Activated B cell treated with CpG ODN at 0.5 μM for 24 hours (primary cell): ENCODE data around the gene PHF13. TPM values are rescaled to one million over a fixed set of nuclear protein-coding genes. Genes with fewer than 3 reads are reported as not detected.

ENCODE experiments used
- ATAC-seq: fragments of 200-7000 bp; cut with Tn5 transposase; one replicate; pipeline ENCODE4 v1.10.0; 2021; ENCODE audit warnings: low read depth, mild to moderate bottlenecking, moderate library complexity
- CTCF ChIA-PET: fragments of 350-600 bp; sonication (Branson Sonifier 250); formaldehyde crosslinking; loops from one replicate; lab custom pipeline; 2021; ENCODE audit warnings: antibody characterized with exemption; lab: Charles Lee
- POLR2A ChIA-PET: fragments of 350-600 bp; sonication (Branson Sonifier 250); formaldehyde crosslinking; loops from one replicate; lab custom pipeline; 2021; ENCODE audit warnings: antibody characterized with exemption; lab: Charles Lee
- DNase-seq: peaks from one replicate; pipeline ENCODE4 v3.0.0; 2022
- H3K27ac Mint-ChIP-seq: one replicate; pipeline ENCODE4 v1.8.0; 2020; ENCODE audit warnings: mixed read lengths
- H3K27me3 Mint-ChIP-seq: one replicate; pipeline ENCODE4 v1.8.0; 2021; ENCODE audit warnings: mixed read lengths
- H3K36me3 Mint-ChIP-seq: one replicate; pipeline ENCODE4 v1.8.0; 2021; ENCODE audit warnings: low read depth, mixed read lengths
- H3K4me1 Mint-ChIP-seq: one replicate; pipeline ENCODE4 v1.8.0; 2021; ENCODE audit warnings: mixed read lengths
- H3K4me3 Mint-ChIP-seq: one replicate; pipeline ENCODE4 v1.8.0; 2020; ENCODE audit warnings: mild to moderate bottlenecking, mixed read lengths
- H3K9me3 Mint-ChIP-seq: one replicate; pipeline ENCODE4 v1.8.0; 2020; ENCODE audit warnings: mixed read lengths
- intact Hi-C: fragments of 100-400 bp; cut with micrococcal nuclease; formaldehyde crosslinking; loops from one replicate; pipeline ENCODE4 v1.15.1; 2024
- total RNA-seq: library from RNA; stranded (reverse); gene quantifications from 2 replicates; pipeline ENCODE4 v1.2.3, GENCODE V29; 2022
- TF ChIP-seq, protein P1 (sequence below): fragments of 200-600 bp; IDR thresholded peaks from one replicate; pipeline ENCODE4 v1.8.0; 2022; ENCODE audit warnings: antibody characterized with exemption, mild to moderate bottlenecking

The PHF13 gene
- total RNA-seq, 1 donor from 2014 or later: 6.1 TPM

- no peak for DNase-seq
- Mint-ChIP-seq H3K27ac (no peak overlapping the region), H3K4me3 (no peak overlapping the region), H3K9me3 (no peaks in the 10 kb centered on the region), H3K4me1 (peaks cover 25% of the 10 kb centered on the region), H3K27me3 (no peaks in the 10 kb centered on the region), H3K36me3 (peaks cover 61% of the 10 kb centered on the region)
- POLR2A ChIA-PET: no interaction called here
- ATAC-seq: no peak
- CTCF ChIA-PET: no interaction called here
- intact Hi-C loops: no loop called here
- TF ChIP-seq, protein P1, sequence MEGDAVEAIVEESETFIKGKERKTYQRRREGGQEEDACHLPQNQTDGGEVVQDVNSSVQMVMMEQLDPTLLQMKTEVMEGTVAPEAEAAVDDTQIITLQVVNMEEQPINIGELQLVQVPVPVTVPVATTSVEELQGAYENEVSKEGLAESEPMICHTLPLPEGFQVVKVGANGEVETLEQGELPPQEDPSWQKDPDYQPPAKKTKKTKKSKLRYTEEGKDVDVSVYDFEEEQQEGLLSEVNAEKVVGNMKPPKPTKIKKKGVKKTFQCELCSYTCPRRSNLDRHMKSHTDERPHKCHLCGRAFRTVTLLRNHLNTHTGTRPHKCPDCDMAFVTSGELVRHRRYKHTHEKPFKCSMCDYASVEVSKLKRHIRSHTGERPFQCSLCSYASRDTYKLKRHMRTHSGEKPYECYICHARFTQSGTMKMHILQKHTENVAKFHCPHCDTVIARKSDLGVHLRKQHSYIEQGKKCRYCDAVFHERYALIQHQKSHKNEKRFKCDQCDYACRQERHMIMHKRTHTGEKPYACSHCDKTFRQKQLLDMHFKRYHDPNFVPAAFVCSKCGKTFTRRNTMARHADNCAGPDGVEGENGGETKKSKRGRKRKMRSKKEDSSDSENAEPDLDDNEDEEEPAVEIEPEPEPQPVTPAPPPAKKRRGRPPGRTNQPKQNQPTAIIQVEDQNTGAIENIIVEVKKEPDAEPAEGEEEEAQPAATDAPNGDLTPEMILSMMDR: no peak
Measured at GRCh38 chr1:6594977-6595740, 18.4 kb upstream of the PHF13 start.

- Mint-ChIP-seq H3K27me3 (no peaks in the 10 kb centered on the region), H3K36me3 (peaks cover 55% of the 10 kb centered on the region), H3K4me3 (no peak overlapping the region), H3K4me1 (peaks cover 30% of the 10 kb centered on the region), H3K27ac (no peak overlapping the region), H3K9me3 (no peaks in the 10 kb centered on the region)
- ChIA-PET POLR2A (no interaction called here), CTCF (no interaction called here)
- no peak for DNase-seq
- TF ChIP-seq, protein P1: no peak
- ATAC-seq: no peak
- intact Hi-C loops: no loop called here
Measured at GRCh38 chr1:6596351-6596750, 17.2 kb upstream of the PHF13 start.

GRCh38 chr1:6596886-6597776 is 16.4 kb upstream of the PHF13 start:
- intact Hi-C loops: no loop called here
- TF ChIP-seq, protein P1: no peak
- CTCF ChIA-PET: no interaction called here
- DNase-seq (no peak), ATAC-seq (no peak)
- no peaks in the 10 kb centered on the region for H3K27me3 Mint-ChIP-seq
- H3K27ac Mint-ChIP-seq: no peak overlapping the region
- H3K4me3 Mint-ChIP-seq: no peak overlapping the region
- no peaks in the 10 kb centered on the region for H3K9me3 Mint-ChIP-seq
- peaks cover 32% of the 10 kb centered on the region for H3K4me1 Mint-ChIP-seq
- H3K36me3 Mint-ChIP-seq: peaks cover 55% of the 10 kb centered on the region
- POLR2A ChIA-PET: interaction anchor here (8.1 kb wide), 1 partner anchor 16 kb away, joined by 94 read pairs; the partner anchor contains the start of gene ZBTB48

- ChIA-PET POLR2A (interaction anchor here (8.1 kb wide), 1 partner anchor 16 kb away, joined by 94 read pairs; the partner anchor contains the start of gene ZBTB48), CTCF (no interaction called here)
- ATAC-seq: no peak
- no peak for DNase-seq
- Mint-ChIP-seq H3K9me3 (no peaks in the 10 kb centered on the region), H3K27ac (no peak overlapping the region), H3K36me3 (peaks cover 54% of the 10 kb centered on the region), H3K27me3 (no peaks in the 10 kb centered on the region), H3K4me1 (peaks cover 32% of the 10 kb centered on the region), H3K4me3 (no peak overlapping the region)
- intact Hi-C loops: loop anchor here (2.0 kb wide), 1 partner anchor 15 kb away; the partner anchor contains the start of gene PHF13
- TF ChIP-seq, protein P1: no peak
Measured at GRCh38 chr1:6597777-6598131, 15.8 kb upstream of the PHF13 start.
